HEK293 (cell line): Measurements from ENCODE around the gene IQGAP3.

Experiments used
- CTCF ChIA-PET: fragments of 350-600 bp; formaldehyde crosslinking; extraction: SDS; loops from one replicate; lab custom pipeline; 2021; ENCODE audit warnings: antibody characterized with exemption; lab: Yijun Ruan, JAX
- POLR2A ChIA-PET: fragments of 300-600 bp; formaldehyde crosslinking; extraction: SDS; loops from one replicate; lab custom pipeline; 2020; ENCODE audit warnings: antibody characterized with exemption, inconsistent platforms; lab: Yijun Ruan, JAX
- H3K27ac ChIP-seq: fragments of 200-500 bp; sonication (Bioruptor generic); 2 replicates; pipeline ENCODE4 v1.5.1; 2014; ENCODE audit warnings: low read depth, low read length, control low read depth, inconsistent platforms; ENCODE audit errors: extremely low read depth
- H3K36me3 ChIP-seq, 2 experiments: fragments of 200-500 bp in 1 of 2; sonication (Bioruptor generic) in 1 of 2; 1 replicate in 1 of 2; 2 replicates in 1 of 2; pipeline ENCODE4 v1.5.1; 2014 to 2017; ENCODE audit warnings: inconsistent platforms in 2 of 2, low read length in 2 of 2; ENCODE audit not compliant: control insufficient read depth in 2 of 2, insufficient read depth in 1 of 2
- H3K4me1 ChIP-seq: fragments of 200-500 bp; sonication (Bioruptor generic); 2 replicates; pipeline ENCODE4 v1.5.1; 2014; ENCODE audit warnings: mild to moderate bottlenecking, low read length, inconsistent platforms; ENCODE audit not compliant: control insufficient read depth, insufficient read depth
- H3K4me3 ChIP-seq: 2 replicates; pipeline ENCODE4 v1.5.1; 2011; ENCODE audit warnings: low read depth, mild to moderate bottlenecking, control low read depth, low read length, moderate library complexity
- H3K9me3 ChIP-seq: fragments of 200-500 bp; sonication (Bioruptor generic); 2 replicates; pipeline ENCODE4 v1.5.1; 2014; ENCODE audit warnings: low read depth, low read length, inconsistent platforms; ENCODE audit not compliant: control insufficient read depth, insufficient read depth
- IKZF3 ChIP-seq: fragments of 450-650 bp; IDR thresholded peaks from 2 replicates; pipeline ENCODE4 v1.5.0; 2018; ENCODE audit warnings: missing biosample characterization, mild to moderate bottlenecking, missing genetic modification characterization, moderate library complexity
- MZF1 ChIP-seq: fragments of 450-650 bp; formaldehyde crosslinking; IDR thresholded peaks from 2 replicates; pipeline ENCODE4 v1.5.1; 2017; ENCODE audit warnings: missing biosample characterization, missing genetic modification characterization, borderline replicate concordance
- PRDM1 ChIP-seq: fragments of 450-650 bp; formaldehyde crosslinking; IDR thresholded peaks from 2 replicates; pipeline ENCODE4; 2016; ENCODE audit warnings: missing biosample characterization, missing genetic modification characterization
- ZEB2 ChIP-seq: fragments of 450-650 bp; formaldehyde crosslinking; IDR thresholded peaks from 2 replicates; pipeline ENCODE4 v1.5.1; 2016; ENCODE audit warnings: missing biosample characterization, missing genetic modification characterization
- ZNF112 ChIP-seq: fragments of 450-650 bp; formaldehyde crosslinking; IDR thresholded peaks from 2 replicates; pipeline ENCODE4 v1.5.0; 2017; ENCODE audit warnings: missing biosample characterization, missing genetic modification characterization
- ZNF133 ChIP-seq: fragments of 450-650 bp; formaldehyde crosslinking; IDR thresholded peaks from 2 replicates; pipeline ENCODE4 v1.5.1; 2016; ENCODE audit warnings: missing biosample characterization, missing genetic modification characterization
- ZNF169 ChIP-seq: fragments of 450-650 bp; formaldehyde crosslinking; IDR thresholded peaks from 2 replicates; pipeline ENCODE4 v1.5.1; 2016; ENCODE audit warnings: missing biosample characterization, missing genetic modification characterization
- ZNF394 ChIP-seq: fragments of 450-650 bp; formaldehyde crosslinking; IDR thresholded peaks from 2 replicates; pipeline ENCODE4 v1.5.1; 2016; ENCODE audit warnings: missing biosample characterization, missing genetic modification characterization, mild to moderate bottlenecking, moderate library complexity, borderline replicate concordance
- ZNF404 ChIP-seq: fragments of 450-650 bp; formaldehyde crosslinking; IDR thresholded peaks from 2 replicates; pipeline ENCODE4 v1.5.1; 2017; ENCODE audit warnings: missing biosample characterization, missing genetic modification characterization
- ZNF423 ChIP-seq: fragments of 450-650 bp; formaldehyde crosslinking; IDR thresholded peaks from 2 replicates; pipeline ENCODE4 v1.5.1; 2016; ENCODE audit warnings: missing biosample characterization, missing genetic modification characterization
- ZNF571 ChIP-seq: fragments of 450-650 bp; formaldehyde crosslinking; IDR thresholded peaks from 2 replicates; pipeline ENCODE4 v1.5.0; 2017; ENCODE audit warnings: missing biosample characterization, missing genetic modification characterization
- ZNF624 ChIP-seq: fragments of 450-650 bp; formaldehyde crosslinking; IDR thresholded peaks from 2 replicates; pipeline ENCODE4 v1.5.1; 2017; ENCODE audit warnings: missing biosample characterization, missing genetic modification characterization
- ZNF843 ChIP-seq: fragments of 450-650 bp; formaldehyde crosslinking; IDR thresholded peaks from 2 replicates; pipeline ENCODE4 v1.5.1; 2016; ENCODE audit warnings: missing biosample characterization, missing genetic modification characterization
- ZXDB ChIP-seq: fragments of 450-650 bp; formaldehyde crosslinking; IDR thresholded peaks from 2 replicates; pipeline ENCODE4 v1.5.1; 2016; ENCODE audit warnings: missing biosample characterization, missing genetic modification characterization
- TF ChIP-seq, protein P1 (sequence below): fragments of 450-650 bp; formaldehyde crosslinking; IDR thresholded peaks from 2 replicates; pipeline ENCODE4 v1.5.1; 2016; ENCODE audit warnings: missing biosample characterization, missing genetic modification characterization
- TF ChIP-seq, protein P2 (sequence below): fragments of 450-650 bp; formaldehyde crosslinking; IDR thresholded peaks from 2 replicates; pipeline ENCODE4 v1.5.1; 2016; ENCODE audit warnings: missing biosample characterization, missing genetic modification characterization
- TF ChIP-seq, protein P3 (sequence below): fragments of 450-650 bp; formaldehyde crosslinking; IDR thresholded peaks from 2 replicates; pipeline ENCODE4 v1.5.1; 2017; ENCODE audit warnings: missing biosample characterization, missing genetic modification characterization
- TF ChIP-seq, protein P4 (sequence below): fragments of 450-650 bp; formaldehyde crosslinking; IDR thresholded peaks from 2 replicates; pipeline ENCODE4 v1.5.1; 2017; ENCODE audit warnings: missing biosample characterization, missing genetic modification characterization
- TF ChIP-seq, protein P5 (sequence below): fragments of 450-650 bp; formaldehyde crosslinking; IDR thresholded peaks from 2 replicates; pipeline ENCODE4 v1.5.1; 2016; ENCODE audit warnings: missing biosample characterization, missing genetic modification characterization

IQGAP3 gene

DNA sequence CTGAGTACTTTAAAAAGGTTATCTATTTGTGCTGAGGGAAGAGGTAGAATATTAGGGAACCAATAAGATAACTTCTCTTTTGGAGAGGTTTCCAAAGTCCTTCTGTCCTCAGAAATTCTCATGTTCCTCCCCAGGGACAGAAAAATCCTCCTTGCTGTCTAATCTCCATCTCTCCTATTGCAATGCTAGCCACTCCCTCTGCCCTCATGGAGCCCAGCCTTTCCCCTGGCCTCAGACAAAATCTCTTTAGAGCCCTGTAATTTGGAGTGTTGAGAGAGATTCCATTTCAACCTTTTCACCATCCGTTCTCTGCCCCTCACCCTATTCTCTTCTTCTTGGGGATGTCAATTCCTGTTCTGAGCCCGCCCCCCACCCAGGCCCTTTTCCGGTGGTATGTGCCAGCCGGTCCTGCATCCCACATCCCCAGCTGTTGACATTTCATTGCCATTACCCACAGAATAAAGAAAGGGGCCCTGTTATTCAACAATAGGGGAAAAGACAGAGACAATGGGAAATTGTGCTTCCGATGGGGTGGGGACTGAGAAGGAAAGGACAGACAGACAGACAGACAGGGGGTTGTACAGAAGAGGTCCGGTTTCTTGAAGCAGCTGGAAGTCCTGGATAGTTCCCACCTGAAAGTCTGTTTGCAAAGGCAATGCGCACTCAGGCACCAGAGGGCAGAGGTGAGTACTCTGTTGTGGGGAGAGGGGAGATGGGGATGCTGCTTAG is 46.7 kb upstream of the IQGAP3 start, which contains the start of gene HAPLN2 (continued):
- peak; percentile 39; the same call in 1 of the 2 replicates for TF ChIP-seq MZF1
- TF ChIP-seq, protein P1, sequence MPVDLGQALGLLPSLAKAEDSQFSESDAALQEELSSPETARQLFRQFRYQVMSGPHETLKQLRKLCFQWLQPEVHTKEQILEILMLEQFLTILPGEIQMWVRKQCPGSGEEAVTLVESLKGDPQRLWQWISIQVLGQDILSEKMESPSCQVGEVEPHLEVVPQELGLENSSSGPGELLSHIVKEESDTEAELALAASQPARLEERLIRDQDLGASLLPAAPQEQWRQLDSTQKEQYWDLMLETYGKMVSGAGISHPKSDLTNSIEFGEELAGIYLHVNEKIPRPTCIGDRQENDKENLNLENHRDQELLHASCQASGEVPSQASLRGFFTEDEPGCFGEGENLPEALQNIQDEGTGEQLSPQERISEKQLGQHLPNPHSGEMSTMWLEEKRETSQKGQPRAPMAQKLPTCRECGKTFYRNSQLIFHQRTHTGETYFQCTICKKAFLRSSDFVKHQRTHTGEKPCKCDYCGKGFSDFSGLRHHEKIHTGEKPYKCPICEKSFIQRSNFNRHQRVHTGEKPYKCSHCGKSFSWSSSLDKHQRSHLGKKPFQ (tag by site-specific recombination) = peak; percentile 37; the same call in 1 of the 2 replicates
- TF ChIP-seq PRDM1 (tag by site-specific recombination) = 0 out of 2 replicates have a peak, but pooled peaks have one; percentile 11
- no peak for TF ChIP-seq ZNF423
- TF ChIP-seq ZNF394 (tag by site-specific recombination) = no peak
- TF ChIP-seq, protein P2, sequence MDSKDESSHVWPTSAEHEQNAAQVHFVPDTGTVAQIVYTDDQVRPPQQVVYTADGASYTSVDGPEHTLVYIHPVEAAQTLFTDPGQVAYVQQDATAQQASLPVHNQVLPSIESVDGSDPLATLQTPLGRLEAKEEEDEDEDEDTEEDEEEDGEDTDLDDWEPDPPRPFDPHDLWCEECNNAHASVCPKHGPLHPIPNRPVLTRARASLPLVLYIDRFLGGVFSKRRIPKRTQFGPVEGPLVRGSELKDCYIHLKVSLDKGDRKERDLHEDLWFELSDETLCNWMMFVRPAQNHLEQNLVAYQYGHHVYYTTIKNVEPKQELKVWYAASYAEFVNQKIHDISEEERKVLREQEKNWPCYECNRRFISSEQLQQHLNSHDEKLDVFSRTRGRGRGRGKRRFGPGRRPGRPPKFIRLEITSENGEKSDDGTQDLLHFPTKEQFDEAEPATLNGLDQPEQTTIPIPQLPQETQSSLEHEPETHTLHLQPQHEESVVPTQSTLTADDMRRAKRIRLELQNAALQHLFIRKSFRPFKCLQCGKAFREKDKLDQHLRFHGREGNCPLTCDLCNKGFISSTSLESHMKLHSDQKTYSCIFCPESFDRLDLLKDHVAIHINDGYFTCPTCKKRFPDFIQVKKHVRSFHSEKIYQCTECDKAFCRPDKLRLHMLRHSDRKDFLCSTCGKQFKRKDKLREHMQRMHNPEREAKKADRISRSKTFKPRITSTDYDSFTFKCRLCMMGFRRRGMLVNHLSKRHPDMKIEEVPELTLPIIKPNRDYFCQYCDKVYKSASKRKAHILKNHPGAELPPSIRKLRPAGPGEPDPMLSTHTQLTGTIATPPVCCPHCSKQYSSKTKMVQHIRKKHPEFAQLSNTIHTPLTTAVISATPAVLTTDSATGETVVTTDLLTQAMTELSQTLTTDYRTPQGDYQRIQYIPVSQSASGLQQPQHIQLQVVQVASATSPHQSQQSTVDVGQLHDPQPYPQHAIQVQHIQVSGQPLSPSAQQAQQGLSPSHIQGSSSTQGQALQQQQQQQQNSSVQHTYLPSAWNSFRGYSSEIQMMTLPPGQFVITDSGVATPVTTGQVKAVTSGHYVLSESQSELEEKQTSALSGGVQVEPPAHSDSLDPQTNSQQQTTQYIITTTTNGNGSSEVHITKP (tag by site-specific recombination) = peak; percentile 78
- TF ChIP-seq ZNF624 (tag by site-specific recombination) = no peak

DNA sequence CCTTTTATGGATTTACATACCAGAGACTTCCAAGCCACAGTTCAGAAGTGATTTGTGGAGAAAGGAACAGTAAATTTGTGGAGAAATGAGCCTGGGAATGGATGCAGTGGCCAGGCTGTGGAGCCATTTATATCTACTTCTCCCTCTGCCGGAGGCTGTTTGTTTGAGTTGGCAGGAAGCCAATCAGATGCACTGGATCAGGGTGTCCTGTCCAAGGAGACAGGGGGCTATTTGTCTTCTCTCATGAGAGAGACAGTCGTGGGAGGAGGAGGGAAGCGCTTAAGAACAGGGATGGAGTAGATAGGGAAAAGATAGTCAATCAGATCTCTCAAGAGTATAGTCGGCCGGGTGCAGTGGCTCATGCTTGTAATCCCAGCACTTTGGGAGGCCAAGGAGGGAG is 44.1 kb upstream of the IQGAP3 start:
- Histone ChIP-seq H3K27ac (0 out of 2 replicates have a peak overlapping the region, but pooled peaks have one; percentile 0), H3K4me1 (peaks cover 5% of the 10 kb centered on the region), H3K36me3 (no peaks in the 10 kb centered on the region), H3K4me3 (no peak overlapping the region), H3K9me3 (no peaks in the 10 kb centered on the region)
- ChIA-PET POLR2A (no interaction called here), CTCF (interaction anchor here (0.6 to 8.1 kb wide), 12 partner anchors 8 to 172 kb away, joined by 3 to 95 read pairs (median 5); partner anchors contain the start of gene TTC24)
- no peak for TF ChIP-seq ZNF169 (tag by site-specific recombination)
- TF ChIP-seq, protein P3, sequence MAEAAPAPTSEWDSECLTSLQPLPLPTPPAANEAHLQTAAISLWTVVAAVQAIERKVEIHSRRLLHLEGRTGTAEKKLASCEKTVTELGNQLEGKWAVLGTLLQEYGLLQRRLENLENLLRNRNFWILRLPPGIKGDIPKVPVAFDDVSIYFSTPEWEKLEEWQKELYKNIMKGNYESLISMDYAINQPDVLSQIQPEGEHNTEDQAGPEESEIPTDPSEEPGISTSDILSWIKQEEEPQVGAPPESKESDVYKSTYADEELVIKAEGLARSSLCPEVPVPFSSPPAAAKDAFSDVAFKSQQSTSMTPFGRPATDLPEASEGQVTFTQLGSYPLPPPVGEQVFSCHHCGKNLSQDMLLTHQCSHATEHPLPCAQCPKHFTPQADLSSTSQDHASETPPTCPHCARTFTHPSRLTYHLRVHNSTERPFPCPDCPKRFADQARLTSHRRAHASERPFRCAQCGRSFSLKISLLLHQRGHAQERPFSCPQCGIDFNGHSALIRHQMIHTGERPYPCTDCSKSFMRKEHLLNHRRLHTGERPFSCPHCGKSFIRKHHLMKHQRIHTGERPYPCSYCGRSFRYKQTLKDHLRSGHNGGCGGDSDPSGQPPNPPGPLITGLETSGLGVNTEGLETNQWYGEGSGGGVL = peak; percentile 34; the same call in 1 of the 2 replicates
- no peak for TF ChIP-seq ZNF571
- TF ChIP-seq ZNF112 = 0 out of 2 replicates have a peak, but pooled peaks have one; percentile 26
- peak; percentile 78 for TF ChIP-seq ZXDB (tag by site-specific recombination)
- TF ChIP-seq ZNF843 (tag by site-specific recombination) = peak; percentile 49; the same call in 1 of the 2 replicates
- 0 out of 2 replicates have a peak, but pooled peaks have one; percentile 13 for TF ChIP-seq ZNF133 (tag by site-specific recombination)
- TF ChIP-seq, protein P2 (tag by site-specific recombination) = peak; percentile 30; the same call in 1 of the 2 replicates
- TF ChIP-seq, protein P4, sequence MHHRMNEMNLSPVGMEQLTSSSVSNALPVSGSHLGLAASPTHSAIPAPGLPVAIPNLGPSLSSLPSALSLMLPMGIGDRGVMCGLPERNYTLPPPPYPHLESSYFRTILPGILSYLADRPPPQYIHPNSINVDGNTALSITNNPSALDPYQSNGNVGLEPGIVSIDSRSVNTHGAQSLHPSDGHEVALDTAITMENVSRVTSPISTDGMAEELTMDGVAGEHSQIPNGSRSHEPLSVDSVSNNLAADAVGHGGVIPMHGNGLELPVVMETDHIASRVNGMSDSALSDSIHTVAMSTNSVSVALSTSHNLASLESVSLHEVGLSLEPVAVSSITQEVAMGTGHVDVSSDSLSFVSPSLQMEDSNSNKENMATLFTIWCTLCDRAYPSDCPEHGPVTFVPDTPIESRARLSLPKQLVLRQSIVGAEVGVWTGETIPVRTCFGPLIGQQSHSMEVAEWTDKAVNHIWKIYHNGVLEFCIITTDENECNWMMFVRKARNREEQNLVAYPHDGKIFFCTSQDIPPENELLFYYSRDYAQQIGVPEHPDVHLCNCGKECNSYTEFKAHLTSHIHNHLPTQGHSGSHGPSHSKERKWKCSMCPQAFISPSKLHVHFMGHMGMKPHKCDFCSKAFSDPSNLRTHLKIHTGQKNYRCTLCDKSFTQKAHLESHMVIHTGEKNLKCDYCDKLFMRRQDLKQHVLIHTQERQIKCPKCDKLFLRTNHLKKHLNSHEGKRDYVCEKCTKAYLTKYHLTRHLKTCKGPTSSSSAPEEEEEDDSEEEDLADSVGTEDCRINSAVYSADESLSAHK (tag by site-specific recombination) = 0 out of 2 replicates have a peak, but pooled peaks have one; percentile 33
- TF ChIP-seq, protein P5, sequence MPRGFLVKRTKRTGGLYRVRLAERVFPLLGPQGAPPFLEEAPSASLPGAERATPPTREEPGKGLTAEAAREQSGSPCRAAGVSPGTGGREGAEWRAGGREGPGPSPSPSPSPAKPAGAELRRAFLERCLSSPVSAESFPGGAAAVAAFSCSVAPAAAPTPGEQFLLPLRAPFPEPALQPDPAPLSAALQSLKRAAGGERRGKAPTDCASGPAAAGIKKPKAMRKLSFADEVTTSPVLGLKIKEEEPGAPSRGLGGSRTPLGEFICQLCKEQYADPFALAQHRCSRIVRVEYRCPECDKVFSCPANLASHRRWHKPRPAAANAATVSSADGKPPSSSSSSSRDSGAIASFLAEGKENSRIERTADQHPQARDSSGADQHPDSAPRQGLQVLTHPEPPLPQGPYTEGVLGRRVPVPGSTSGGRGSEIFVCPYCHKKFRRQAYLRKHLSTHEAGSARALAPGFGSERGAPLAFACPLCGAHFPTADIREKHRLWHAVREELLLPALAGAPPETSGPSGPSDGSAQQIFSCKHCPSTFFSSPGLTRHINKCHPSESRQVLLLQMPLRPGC (tag by site-specific recombination) = no peak
- TF ChIP-seq IKZF3 (tag by site-specific recombination) = peak; percentile 45; the same call in 1 of the 2 replicates
- peak; percentile 66; the same call in 1 of the 2 replicates for TF ChIP-seq ZEB2 (tag by site-specific recombination)
- no peak for TF ChIP-seq ZNF404 (tag by site-specific recombination)
